ENCODE results near the gene IQGAP2.

The IQGAP2 gene

DNA sequence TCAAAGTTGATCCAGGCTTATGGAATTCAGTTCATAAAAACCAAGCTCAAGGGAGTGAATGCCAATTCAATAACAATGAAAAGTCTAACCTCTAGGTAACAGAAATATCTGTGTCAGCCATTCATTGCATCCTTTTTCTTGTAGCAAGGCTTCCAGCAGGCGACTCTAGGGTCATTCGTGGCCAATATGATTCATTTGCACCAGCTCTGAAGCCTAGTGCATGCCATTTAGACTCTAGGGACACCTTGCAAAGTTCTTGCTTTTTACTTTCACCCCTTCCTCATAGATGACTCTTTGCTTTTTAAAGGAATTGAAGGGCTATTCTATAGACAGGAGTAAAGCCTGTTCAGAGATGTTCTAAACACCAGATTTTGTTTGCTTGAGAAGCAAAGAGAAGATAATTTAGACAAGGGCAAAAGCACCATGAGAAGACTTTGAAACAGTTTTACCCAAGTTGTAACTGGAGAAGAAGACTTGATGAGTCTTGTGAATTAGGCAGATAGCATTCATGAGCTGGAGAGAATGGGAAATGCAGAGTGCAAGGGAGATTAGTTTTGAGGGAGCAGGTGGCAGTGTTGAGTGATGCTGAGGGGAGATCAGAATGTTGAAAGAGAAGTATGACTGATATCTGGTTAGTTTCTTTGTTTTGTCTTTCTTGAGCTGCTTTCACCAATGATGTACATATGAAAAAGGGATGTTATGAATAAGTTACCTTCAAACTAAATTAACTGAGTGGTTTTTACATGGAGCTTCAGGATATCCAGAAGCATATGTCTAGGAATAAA lies 125.7 kb downstream of the IQGAP2 start (continued):
- TF ChIP-seq, protein P1, sequence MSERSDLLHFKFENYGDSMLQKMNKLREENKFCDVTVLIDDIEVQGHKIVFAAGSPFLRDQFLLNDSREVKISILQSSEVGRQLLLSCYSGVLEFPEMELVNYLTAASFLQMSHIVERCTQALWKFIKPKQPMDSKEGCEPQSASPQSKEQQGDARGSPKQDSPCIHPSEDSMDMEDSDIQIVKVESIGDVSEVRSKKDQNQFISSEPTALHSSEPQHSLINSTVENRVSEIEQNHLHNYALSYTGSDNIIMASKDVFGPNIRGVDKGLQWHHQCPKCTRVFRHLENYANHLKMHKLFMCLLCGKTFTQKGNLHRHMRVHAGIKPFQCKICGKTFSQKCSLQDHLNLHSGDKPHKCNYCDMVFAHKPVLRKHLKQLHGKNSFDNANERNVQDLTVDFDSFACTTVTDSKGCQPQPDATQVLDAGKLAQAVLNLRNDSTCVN (tag by site-specific recombination; optimal IDR thresholded peaks at IDR 0.05): no peak
- TF ChIP-seq, protein P2, sequence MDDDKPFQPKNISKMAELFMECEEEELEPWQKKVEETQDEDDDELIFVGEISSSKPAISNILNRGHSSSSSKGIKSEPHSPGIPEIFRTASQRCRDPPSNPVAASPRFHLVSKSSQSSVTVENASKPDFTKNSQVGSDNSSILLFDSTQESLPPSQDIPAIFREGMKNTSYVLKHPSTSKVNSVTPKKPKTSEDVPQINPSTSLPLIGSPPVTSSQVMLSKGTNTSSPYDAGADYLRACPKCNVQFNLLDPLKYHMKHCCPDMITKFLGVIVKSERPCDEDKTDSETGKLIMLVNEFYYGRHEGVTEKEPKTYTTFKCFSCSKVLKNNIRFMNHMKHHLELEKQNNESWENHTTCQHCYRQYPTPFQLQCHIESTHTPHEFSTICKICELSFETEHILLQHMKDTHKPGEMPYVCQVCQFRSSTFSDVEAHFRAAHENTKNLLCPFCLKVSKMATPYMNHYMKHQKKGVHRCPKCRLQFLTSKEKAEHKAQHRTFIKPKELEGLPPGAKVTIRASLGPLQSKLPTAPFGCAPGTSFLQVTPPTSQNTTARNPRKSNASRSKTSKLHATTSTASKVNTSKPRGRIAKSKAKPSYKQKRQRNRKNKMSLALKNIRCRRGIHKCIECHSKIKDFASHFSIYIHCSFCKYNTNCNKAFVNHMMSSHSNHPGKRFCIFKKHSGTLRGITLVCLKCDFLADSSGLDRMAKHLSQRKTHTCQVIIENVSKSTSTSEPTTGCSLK (tag by site-specific recombination; IDR thresholded peaks at IDR 0.05): no peak
- TF ChIP-seq, protein P3, sequence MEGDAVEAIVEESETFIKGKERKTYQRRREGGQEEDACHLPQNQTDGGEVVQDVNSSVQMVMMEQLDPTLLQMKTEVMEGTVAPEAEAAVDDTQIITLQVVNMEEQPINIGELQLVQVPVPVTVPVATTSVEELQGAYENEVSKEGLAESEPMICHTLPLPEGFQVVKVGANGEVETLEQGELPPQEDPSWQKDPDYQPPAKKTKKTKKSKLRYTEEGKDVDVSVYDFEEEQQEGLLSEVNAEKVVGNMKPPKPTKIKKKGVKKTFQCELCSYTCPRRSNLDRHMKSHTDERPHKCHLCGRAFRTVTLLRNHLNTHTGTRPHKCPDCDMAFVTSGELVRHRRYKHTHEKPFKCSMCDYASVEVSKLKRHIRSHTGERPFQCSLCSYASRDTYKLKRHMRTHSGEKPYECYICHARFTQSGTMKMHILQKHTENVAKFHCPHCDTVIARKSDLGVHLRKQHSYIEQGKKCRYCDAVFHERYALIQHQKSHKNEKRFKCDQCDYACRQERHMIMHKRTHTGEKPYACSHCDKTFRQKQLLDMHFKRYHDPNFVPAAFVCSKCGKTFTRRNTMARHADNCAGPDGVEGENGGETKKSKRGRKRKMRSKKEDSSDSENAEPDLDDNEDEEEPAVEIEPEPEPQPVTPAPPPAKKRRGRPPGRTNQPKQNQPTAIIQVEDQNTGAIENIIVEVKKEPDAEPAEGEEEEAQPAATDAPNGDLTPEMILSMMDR (tag by site-specific recombination; IDR thresholded peaks at IDR 0.05): no peak
- no peak for TF ChIP-seq ZNF202 (tag by site-specific recombination; IDR thresholded peaks at IDR 0.05; ENCODE audit: borderline replicate concordance)

DNA sequence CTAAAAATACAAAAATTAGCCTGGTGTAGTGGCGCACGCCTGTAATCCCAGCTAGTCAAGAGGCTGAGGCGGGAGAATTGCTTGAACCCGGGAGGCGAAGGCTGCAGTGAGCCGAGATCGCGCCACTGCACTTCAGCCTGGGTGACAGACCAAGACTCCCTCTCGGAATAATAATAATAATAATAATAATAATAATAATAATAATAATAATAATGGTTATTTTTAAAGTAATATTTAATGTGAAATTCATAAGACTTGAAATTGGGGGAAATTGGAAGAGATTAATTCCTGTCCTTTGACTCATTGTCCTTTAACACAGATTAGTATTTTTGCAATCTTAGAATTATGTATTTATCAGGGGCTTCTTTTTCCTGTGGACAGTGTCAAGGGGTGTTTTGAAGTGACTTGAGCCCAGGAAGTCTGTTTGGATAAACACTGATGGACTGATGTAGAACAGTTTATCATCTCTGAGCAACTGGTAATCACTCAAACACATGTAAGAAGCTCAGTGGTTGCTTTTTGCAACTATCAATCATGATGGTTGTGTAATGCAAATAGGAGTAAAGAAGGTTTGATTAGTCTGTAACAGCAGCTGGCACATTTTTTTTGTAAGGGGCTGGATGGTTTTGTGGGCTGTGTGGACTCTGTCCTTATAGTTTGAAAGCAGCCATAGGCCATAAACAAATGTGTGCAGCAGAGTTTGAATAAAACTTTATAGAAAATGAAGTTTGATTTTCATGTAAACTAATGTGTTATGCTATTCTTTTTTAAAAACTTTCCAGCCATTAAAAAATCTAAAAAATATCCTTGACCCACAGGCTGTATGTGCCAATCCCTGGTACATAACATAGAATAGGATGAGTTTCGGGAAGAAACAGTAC lies 126.6 kb downstream of the IQGAP2 start:
- Histone ChIP-seq H3K4me3 (ENCODE audit: low read depth, low read length) (no peak overlapping the region), H3K9me3 (ENCODE audit: control insufficient read depth, insufficient read depth, low read depth, low read length) (no peaks in the 10 kb centered on the region), H3K4me1 (ENCODE audit: control insufficient read depth, insufficient read depth, low read length) (peaks cover 18% of the 10 kb centered on the region), H3K27ac (ENCODE audit: extremely low read depth, low read depth, low read length) (no peak overlapping the region), H3K36me3 (ENCODE audit: control insufficient read depth in 2 of 2, insufficient read depth in 1 of 2, low read length in 2 of 2) (no peaks in the 10 kb centered on the region)
- TF ChIP-seq, protein P4, sequence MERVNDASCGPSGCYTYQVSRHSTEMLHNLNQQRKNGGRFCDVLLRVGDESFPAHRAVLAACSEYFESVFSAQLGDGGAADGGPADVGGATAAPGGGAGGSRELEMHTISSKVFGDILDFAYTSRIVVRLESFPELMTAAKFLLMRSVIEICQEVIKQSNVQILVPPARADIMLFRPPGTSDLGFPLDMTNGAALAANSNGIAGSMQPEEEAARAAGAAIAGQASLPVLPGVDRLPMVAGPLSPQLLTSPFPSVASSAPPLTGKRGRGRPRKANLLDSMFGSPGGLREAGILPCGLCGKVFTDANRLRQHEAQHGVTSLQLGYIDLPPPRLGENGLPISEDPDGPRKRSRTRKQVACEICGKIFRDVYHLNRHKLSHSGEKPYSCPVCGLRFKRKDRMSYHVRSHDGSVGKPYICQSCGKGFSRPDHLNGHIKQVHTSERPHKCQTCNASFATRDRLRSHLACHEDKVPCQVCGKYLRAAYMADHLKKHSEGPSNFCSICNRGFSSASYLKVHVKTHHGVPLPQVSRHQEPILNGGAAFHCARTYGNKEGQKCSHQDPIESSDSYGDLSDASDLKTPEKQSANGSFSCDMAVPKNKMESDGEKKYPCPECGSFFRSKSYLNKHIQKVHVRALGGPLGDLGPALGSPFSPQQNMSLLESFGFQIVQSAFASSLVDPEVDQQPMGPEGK (tag by site-specific recombination; IDR thresholded peaks at IDR 0.05): no peak
- TF ChIP-seq ZNF169 (tag by site-specific recombination; IDR thresholded peaks at IDR 0.05) (no peak), ZNF302 (tag by site-specific recombination; IDR thresholded peaks at IDR 0.05; ENCODE audit: low read depth) (no peak), ZNF677 (tag by site-specific recombination; IDR thresholded peaks at IDR 0.05) (no peak), KLF1 (tag by site-specific recombination; IDR thresholded peaks at IDR 0.05) (no peak), PRDM1 (tag by site-specific recombination; IDR thresholded peaks at IDR 0.05) (no peak), ZNF221 (tag by site-specific recombination; IDR thresholded peaks at IDR 0.05; ENCODE audit: borderline replicate concordance) (no peak)
- TF ChIP-seq, protein P5, sequence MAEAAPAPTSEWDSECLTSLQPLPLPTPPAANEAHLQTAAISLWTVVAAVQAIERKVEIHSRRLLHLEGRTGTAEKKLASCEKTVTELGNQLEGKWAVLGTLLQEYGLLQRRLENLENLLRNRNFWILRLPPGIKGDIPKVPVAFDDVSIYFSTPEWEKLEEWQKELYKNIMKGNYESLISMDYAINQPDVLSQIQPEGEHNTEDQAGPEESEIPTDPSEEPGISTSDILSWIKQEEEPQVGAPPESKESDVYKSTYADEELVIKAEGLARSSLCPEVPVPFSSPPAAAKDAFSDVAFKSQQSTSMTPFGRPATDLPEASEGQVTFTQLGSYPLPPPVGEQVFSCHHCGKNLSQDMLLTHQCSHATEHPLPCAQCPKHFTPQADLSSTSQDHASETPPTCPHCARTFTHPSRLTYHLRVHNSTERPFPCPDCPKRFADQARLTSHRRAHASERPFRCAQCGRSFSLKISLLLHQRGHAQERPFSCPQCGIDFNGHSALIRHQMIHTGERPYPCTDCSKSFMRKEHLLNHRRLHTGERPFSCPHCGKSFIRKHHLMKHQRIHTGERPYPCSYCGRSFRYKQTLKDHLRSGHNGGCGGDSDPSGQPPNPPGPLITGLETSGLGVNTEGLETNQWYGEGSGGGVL (tag by site-specific recombination; IDR thresholded peaks at IDR 0.05): no peak
- TF ChIP-seq, protein P6, sequence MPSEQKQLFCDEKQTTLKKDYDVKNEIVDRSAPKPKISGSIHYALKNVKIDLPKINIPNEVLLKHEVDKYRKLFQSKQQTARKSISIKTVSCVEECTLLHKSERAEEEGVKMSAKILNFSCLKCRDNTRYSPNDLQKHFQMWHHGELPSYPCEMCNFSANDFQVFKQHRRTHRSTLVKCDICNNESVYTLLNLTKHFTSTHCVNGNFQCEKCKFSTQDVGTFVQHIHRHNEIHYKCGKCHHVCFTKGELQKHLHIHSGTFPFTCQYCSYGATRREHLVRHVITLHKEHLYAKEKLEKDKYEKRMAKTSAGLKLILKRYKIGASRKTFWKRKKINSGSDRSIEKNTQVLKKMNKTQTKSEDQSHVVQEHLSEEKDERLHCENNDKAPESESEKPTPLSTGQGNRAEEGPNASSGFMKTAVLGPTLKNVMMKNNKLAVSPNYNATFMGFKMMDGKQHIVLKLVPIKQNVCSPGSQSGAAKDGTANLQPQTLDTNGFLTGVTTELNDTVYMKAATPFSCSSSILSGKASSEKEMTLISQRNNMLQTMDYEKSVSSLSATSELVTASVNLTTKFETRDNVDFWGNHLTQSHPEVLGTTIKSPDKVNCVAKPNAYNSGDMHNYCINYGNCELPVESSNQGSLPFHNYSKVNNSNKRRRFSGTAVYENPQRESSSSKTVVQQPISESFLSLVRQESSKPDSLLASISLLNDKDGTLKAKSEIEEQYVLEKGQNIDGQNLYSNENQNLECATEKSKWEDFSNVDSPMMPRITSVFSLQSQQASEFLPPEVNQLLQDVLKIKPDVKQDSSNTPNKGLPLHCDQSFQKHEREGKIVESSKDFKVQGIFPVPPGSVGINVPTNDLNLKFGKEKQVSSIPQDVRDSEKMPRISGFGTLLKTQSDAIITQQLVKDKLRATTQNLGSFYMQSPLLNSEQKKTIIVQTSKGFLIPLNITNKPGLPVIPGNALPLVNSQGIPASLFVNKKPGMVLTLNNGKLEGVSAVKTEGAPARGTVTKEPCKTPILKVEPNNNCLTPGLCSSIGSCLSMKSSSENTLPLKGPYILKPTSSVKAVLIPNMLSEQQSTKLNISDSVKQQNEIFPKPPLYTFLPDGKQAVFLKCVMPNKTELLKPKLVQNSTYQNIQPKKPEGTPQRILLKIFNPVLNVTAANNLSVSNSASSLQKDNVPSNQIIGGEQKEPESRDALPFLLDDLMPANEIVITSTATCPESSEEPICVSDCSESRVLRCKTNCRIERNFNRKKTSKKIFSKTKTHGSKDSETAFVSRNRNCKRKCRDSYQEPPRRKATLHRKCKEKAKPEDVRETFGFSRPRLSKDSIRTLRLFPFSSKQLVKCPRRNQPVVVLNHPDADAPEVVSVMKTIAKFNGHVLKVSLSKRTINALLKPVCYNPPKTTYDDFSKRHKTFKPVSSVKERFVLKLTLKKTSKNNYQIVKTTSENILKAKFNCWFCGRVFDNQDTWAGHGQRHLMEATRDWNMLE (tag by site-specific recombination; conservative IDR thresholded peaks at IDR 0.05; ENCODE audit: low read depth): no peak
- TF ChIP-seq, protein P7, sequence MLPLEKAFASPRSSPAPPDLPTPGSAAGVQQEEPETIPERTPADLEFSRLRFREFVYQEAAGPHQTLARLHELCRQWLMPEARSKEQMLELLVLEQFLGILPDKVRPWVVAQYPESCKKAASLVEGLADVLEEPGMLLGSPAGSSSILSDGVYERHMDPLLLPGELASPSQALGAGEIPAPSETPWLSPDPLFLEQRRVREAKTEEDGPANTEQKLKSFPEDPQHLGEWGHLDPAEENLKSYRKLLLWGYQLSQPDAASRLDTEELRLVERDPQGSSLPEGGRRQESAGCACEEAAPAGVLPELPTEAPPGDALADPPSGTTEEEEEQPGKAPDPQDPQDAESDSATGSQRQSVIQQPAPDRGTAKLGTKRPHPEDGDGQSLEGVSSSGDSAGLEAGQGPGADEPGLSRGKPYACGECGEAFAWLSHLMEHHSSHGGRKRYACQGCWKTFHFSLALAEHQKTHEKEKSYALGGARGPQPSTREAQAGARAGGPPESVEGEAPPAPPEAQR (tag by site-specific recombination; IDR thresholded peaks at IDR 0.05): no peak
- TF ChIP-seq, protein P8, sequence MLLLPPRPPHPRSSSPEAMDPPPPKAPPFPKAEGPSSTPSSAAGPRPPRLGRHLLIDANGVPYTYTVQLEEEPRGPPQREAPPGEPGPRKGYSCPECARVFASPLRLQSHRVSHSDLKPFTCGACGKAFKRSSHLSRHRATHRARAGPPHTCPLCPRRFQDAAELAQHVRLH (tag by site-specific recombination; IDR thresholded peaks at IDR 0.05): no peak
- ChIA-PET POLR2A (no interaction called here), CTCF (interaction anchor here (0.6 to 1.1 kb wide), 2 partner anchors 126 to 150 kb away, joined by 3 read pairs; no protein-coding TSS in a partner anchor)

Data from HEK293 (cell line).